ELF-1 (cell line): Measurements from ENCODE around the gene ZNF234.
"Not testable (repeated sequence)": the region's sequence is repeated elsewhere in the genome, so short reads cannot be mapped to it uniquely, and the experiment has no call there.

Experiments
- DNase-seq: peaks from one replicate; pipeline ENCODE4 v3.0.0-alpha.2; 2016; ENCODE audit warnings: low read depth, low spot score

ZNF234 gene

DNA sequence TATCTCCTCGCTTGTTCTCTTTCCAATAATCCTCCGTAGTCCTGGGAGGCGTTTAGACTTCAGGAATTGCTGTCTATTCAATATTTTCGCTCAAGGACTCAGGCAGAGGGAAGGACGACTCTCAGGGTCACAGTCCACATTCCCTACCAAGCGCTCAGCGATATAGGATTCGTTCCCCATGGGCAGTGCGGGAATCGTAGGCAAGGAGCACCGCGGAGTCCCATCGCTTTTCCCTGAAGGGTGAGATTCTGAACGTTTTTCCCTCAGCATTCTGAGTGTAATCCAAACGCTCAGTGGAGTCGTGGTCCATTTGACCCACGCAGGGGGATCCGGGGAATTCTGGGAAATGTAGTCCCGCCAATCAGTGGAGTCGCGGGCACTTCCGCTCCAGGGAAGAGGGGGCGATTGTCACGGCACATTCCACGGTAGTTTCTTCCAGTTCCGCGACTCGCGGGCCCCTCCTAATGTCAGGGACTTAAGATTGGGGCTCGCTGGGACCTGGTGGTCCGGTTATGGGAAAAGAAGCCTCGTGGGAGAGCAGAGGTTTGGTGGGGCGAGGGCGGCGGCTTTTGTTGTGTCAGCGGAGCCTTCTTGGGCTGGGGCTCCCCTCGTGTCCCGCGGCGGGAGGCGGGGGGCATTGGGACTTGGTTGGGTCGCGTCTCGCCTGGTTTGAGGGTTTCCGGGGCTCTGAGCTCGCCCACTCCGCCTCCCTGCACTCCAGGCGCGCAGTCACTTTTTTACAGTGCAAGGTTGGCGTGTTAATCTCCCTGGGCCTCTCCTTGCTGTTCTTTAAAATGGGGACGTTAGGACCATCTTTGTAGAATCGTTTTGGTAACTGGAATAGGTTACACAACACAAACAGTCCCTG, at the start of gene ZNF234:
Gene ZNF234, plus strand, starts transcription at position 364 of the 868 bp plus-strand sequence. CDS start 3,079 bp downstream, outside the sequence.
- peak; percentile 73 for DNase-seq

DNA sequence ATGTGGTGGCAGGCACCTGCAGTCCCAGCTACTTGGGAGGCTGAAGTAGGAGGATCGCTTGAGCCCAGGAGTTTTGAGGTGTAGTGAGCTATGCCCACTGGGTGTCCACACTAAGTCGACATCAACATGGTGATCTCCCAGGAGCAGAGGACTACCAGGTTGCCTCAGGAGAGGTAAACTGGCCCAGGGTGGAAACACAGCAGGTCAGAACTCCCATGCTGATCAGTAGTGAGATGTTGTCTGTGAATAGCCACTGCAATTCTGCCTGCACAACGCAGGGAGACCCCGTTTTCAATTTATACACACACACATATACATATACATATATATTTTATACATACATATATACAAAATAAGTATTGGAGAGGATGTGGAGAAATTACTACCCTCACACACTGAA, 49.2 kb upstream of the ZNF234 start:
- DNase-seq = no peak

DNA sequence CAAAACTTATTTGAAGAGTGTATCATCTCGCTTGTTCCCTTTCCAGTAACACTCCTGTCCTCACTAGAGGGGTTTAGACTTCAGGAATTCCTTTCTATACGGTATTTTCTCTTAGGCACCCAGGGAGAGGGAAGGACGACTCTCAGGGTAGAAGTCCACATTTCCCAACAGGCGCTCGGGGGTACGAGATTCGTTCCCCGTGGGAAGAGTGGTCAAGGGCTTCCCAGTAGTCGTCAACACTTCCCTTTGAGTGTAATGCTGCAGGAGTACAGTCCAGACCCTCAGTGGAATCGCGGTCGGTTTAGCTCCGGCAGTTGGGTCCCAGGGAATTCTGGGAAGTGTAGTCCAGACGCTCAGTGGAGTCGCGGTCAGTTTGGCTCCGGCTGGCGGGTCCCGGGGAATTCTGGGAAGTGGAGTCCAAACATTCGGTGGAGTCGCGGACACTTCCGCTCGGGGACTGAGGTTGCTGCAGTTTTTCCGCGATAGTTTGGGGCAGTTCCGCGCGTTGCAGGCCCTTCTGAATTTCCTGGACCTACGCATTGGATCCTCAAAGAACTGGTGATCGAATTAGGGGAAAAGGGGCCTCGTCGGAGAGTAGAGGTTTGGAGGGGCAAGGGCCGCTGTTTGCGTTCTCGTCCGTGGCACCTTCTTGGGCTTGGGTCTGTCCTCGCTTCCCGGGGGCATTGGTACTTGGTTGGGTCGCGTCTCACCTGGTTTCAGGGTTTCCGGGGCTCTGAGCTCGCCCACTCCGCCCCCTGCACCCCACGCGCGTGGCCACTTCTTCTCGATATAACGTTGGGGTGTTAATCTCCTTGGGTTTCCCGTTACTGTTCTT, 47.2 kb upstream of the ZNF234 start, which contains the start of gene ZNF224:
Gene ZNF224, plus strand, starts transcription at position 431 of the 835 bp plus-strand sequence. CDS start 3,513 bp downstream, outside the sequence.
- DNase-seq = peak; percentile 94

DNA sequence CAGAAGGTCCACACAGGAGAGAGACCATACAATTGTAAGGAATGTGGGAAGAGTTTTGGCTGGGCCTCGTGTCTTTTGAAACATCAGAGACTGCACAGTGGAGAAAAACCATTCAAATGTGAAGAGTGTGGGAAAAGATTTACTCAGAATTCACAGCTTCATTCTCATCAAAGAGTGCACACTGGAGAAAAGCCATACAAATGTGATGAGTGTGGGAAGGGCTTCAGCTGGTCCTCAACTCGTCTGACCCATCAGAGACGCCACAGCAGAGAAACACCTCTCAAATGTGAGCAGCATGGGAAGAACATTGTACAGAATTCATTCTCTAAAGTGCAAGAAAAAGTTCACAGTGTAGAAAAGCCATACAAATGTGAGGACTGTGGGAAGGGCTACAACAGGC, 33.6 kb upstream of the ZNF234 start:
- DNase-seq = no peak

DNA sequence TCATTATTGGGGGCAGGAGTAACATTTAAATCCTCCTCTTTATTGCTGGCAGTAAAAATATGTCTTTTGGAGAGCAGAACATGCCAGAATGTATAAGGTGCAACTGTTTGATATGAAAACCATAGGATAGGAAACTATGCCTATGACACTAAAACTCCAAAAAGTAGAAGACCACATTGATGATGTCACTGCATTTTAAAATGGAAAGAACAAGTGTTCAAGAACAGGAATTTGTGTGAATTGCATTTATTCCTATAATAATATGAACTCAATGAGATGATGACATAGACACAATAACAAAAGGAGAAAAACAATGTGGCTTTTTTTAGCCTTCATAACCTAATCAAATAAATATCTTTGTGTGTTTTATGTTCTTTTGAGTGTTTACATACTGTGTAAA, 31.9 kb upstream of the ZNF234 start:
- no peak for DNase-seq

DNA sequence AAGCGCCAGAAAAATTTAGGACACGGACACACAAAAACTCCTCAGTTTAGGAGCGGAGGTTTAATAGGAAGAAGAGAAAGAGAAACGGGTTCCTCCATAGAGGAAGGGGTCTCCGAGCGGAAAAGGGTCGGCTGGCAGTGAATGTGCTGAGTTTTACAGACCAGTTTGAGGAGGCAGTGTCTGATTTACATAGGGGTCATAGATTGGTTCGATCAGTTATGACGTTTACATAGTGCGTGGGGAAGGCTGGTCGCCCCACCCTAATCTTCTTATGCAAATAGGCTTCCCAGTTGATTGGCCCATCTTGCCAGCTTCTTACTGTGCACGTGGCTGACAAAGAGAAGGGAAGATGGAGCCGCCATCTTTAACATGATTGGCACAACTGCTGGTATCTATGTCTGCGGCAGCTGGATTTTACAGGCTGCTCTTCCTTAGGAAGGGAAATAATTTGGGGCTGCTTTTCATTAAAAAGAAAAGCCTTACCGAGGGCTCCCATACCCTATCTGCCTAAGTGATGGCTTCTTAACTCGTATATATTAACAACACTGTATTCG, 29.4 kb upstream of the ZNF234 start:
- DNase-seq = peak; percentile 98

- DNase-seq = no peak
Measured at GRCh38 chr19:44112802-44113137, 28.6 kb upstream of the ZNF234 start.

- peak; percentile 99 for DNase-seq
Measured at GRCh38 chr19:44113138-44113783, 28.1 kb upstream of the ZNF234 start, which contains the start of gene ZNF225. TSS of gene ZNF225 (plus strand) at chr19:44113399. CDS start at chr19:44115828, 2,429 bp downstream.

GRCh38 chr19:44113784-44114390, 27.5 kb upstream of the ZNF234 start:
- no peak for DNase-seq

GRCh38 chr19:44121162-44121561, 20.2 kb upstream of the ZNF234 start:
- DNase-seq = not testable (repeated sequence)

DNA sequence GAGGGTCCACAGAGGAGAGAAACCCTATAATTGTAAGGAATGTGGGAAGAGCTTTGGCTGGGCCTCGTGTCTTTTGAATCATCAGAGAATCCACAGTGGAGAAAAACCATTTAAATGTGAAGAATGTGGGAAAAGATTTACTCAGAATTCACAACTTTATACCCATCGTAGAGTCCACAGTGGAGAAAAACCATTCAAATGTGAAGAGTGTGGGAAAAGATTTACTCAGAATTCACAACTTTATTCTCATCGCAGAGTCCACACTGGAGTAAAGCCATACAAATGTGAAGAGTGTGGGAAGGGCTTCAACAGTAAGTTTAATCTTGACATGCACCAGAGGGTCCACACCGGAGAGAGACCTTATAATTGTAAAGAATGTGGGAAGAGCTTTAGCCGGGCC, 9.4 kb upstream of the ZNF234 start:
- no peak for DNase-seq

DNA sequence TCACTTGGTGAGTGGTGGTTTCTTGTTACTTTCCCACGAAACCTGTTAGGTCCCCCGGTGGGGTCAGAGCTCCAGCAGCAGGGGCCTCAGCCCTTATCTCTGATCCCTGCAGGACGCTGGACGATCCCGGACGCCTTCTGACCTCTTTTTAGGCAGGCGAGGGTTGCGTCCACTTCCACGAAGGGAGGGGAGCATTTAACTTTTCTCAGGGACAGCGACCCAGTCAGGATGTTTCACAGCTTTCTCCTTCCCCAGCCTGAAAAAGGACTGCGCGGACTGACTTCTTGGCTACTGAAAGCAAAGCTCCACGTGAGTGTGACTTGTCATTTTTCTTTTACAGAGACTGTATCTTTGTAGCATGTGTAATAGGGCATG, 692 bp downstream of the ZNF234 start:
- DNase-seq = no peak

GRCh38 chr19:44149776-44150175, 8.4 kb downstream of the ZNF234 start:
- no peak for DNase-seq

DNA sequence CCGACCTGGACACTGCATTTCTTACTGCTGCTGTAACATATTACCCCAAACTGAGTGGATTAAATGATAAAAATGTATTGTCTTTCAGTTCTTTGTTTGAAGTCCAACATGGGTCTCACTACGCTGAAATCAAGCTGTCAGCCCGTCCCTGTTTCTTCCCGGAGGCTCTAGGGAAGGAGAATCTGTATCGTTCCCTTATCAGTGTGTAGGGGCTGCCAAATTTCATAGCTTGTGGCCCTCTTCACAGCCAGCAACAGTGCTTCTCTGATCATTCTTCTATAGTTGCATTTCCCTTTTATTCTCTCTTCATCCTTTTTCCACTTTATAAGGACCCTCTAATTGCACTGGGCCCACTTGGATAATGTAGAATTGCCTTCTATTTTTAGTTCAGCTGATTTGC, 10.1 kb downstream of the ZNF234 start:
- DNase-seq = no peak

DNA sequence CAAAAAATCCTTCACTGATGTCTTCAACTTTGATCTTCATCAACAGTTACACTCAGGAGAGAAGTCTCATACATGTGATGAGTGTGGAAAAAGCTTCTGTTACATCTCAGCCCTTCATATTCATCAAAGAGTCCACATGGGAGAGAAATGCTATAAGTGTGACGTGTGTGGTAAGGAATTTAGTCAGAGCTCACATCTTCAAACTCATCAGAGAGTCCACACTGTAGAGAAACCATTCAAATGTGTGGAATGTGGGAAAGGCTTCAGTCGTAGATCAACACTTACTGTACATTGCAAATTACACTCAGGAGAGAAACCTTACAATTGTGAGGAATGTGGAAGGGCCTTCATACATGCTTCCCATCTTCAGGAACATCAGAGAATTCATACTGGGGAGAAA, 15.1 kb downstream of the ZNF234 start:
- DNase-seq = no peak

- no peak for DNase-seq
Measured at GRCh38 chr19:44163789-44164188, 22.4 kb downstream of the ZNF234 start.

DNA sequence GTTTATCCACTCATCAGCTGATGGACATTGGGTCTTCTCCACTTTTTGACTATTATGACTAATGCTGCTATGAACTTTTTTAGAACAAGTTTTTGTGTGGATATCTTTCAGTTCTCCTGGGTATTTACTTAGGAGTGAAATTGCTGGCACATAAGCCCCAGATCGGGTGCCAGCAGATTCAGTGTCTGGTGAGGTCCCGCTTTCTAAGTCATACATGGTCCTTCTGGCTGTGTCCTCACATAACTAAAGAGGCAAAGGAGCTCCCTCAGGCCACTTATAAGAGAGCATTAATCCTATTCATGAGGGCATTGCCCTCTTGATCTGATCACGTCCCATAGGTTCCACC, 22.9 kb downstream of the ZNF234 start:
- DNase-seq = no peak

- DNase-seq = peak; percentile 95
Measured at GRCh38 chr19:44164673-44165512, 23.5 kb downstream of the ZNF234 start, which contains the start of gene ZNF226. TSS of gene ZNF226 (plus strand) at chr19:44165100. CDS start at chr19:44170081, 4,981 bp downstream.

DNA sequence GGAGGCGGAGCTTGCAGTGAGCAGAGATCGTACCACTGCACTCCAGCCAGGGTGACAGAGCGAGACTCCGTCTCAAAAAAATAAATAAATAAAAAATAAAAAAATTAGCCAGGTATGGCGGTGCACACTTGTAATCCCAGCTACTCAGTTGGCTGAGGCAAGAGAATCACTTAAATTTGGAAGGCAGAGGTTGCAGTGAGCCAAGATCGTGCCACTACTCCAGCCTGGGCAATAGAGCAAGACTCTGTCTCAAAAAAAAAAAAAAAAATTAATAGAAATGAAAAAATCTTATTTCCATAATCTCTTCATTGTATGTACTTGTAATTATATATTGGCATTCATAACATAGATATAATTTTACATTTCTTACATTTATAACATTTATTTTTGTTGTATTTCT, 29.3 kb downstream of the ZNF234 start:
- not testable (repeated sequence) for DNase-seq

DNA sequence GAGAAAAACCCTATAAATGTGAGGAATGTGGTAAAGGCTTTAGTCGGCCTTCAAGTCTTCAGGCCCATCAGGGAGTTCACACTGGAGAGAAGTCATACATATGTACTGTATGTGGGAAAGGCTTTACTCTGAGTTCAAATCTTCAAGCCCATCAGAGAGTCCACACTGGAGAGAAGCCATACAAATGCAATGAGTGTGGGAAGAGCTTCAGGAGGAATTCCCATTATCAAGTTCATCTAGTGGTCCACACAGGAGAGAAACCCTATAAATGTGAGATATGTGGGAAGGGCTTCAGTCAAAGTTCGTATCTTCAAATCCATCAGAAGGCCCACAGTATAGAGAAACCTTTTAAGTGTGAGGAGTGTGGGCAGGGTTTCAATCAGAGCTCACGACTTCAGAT, 35.2 kb downstream of the ZNF234 start:
- DNase-seq = no peak
